Neural crest cell (in vitro differentiated cells): ENCODE data around the gene CYB5D1. TPM values are rescaled to one million over a fixed set of nuclear protein-coding genes. Genes with fewer than 3 reads are reported as not detected.
"Not testable (repeated sequence)": the region's sequence is repeated elsewhere in the genome, so short reads cannot be mapped to it uniquely, and the experiment has no call there.

Experiments used
- DNase-seq: peaks from one replicate; pipeline ENCODE4 v3.0.0; 2021; ENCODE audit warnings: low read depth, mixed read lengths, low spot score
- H3K27ac Mint-ChIP-seq: one replicate; pipeline ENCODE4 v1.8.0; 2021; ENCODE audit warnings: mild to moderate bottlenecking, mixed read lengths; ENCODE audit not compliant: unreplicated experiment
- H3K27me3 Mint-ChIP-seq: 2 replicates; pipeline ENCODE4 v1.8.0; 2021; ENCODE audit warnings: low read depth, mild to moderate bottlenecking, mixed read lengths
- H3K36me3 Mint-ChIP-seq: 2 replicates; pipeline ENCODE4 v1.8.0; 2021; ENCODE audit warnings: low read depth, mild to moderate bottlenecking, mixed read lengths
- H3K4me1 Mint-ChIP-seq: 2 replicates; pipeline ENCODE4 v1.8.0; 2021; ENCODE audit warnings: mixed read lengths
- H3K4me3 Mint-ChIP-seq: one replicate; pipeline ENCODE4 v1.8.0; 2021; ENCODE audit warnings: mild to moderate bottlenecking, mixed read lengths
- H3K9me3 Mint-ChIP-seq: 2 replicates; pipeline ENCODE4 v1.8.0; 2021; ENCODE audit warnings: mixed read lengths
- CTCF ChIP-seq: fragments of 200-600 bp; sonication (generic); conservative IDR thresholded peaks from 2 replicates; pipeline ENCODE4 v1.5.0; 2021; ENCODE audit warnings: antibody characterized with exemption, mild to moderate bottlenecking
- total RNA-seq: library from RNA; stranded (reverse); gene quantifications from 2 replicates; pipeline ENCODE4 v1.2.1, GENCODE V29; 2021

The CYB5D1 gene
- total RNA-seq, 1 donor from 2014 or later, result 12.7 TPM

- H3K27ac Mint-ChIP-seq, result no peak overlapping the region
- no peak for TF ChIP-seq CTCF
- no peak for DNase-seq
- no peaks in the 10 kb centered on the region for H3K9me3 Mint-ChIP-seq
- no peak overlapping the region for H3K4me3 Mint-ChIP-seq
- H3K27me3 Mint-ChIP-seq, result peaks cover 6% of the 10 kb centered on the region
- no peaks in the 10 kb centered on the region for H3K36me3 Mint-ChIP-seq
- peaks cover 4% of the 10 kb centered on the region for H3K4me1 Mint-ChIP-seq
These were observed 1.2 kb downstream of the CYB5D1 start for GRCh38 chr17:7859028-7859427.

DNA sequence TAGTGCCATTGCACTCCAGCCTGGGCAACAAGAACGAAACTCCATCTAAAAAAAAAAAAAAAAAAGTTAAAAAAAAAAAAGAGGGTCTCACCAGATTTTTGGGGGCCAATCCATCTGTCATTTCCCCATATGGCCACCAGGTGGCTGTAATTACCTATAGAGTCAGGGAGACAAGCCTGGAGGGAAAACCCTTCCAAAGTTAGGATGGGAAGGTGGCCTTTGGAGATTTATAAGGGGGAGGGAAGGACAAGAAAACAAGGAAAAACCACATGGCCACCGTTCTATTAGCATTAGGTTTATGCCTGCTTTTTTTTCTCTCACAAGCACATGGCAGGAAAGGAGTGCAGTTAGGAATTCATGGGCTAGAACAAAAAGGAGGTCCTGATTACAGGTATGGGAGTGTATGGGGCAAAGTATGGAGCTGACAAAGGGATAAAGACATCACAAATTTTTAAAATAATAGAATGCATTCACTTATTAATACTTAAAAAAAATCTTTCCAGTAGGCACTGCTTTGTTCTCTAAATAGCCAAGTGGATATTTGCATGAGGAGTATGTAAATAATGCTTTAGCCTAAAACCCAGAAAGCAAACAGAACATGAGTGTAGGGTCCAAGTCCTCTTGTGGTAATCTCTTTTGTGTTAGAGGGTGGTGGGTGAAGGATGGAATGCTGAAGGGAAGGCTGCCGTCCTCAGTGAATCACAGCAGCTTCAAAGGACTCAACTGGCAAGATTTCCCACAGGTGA, 5.1 kb downstream of the CYB5D1 start:
- Mint-ChIP-seq H3K27me3 (no peaks in the 10 kb centered on the region), H3K36me3 (peaks cover 15% of the 10 kb centered on the region), H3K4me3 (no peak overlapping the region), H3K9me3 (no peaks in the 10 kb centered on the region), H3K4me1 (peaks cover 4% of the 10 kb centered on the region), H3K27ac (no peak overlapping the region)
- peak; percentile 81 for TF ChIP-seq CTCF
- no peak for DNase-seq

GRCh38 chr17:7864384-7864783, 6.6 kb downstream of the CYB5D1 start:
- not testable (repeated sequence) for DNase-seq

DNA sequence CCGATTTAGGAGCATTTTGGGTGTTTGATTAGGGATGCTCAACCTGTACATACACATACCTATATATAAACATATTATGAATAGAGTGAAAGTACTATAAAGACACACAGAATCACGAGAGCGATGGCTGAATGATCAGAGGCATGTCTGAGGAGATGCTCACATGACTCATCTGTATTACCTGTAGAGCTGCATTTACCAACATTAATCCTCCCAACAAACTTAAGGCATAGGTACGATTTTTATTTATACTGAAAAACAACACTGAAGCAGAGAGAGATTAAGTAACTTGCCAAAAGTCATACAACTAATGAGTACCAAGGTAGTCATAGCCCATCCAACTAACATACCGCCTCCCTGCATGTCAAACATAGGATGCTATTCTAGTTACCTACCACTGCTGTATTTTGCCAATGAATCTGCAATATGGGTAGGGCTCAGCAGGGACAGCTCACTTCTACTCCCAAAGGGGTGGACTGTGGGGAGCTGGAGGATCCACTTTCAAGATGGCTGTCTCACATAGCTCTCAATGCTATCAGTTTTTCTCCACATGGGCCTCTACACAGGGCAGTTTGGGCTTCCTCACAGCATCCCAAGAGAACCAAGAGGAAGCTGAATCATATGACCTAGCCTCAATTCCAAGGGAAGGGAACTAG, 7.3 kb downstream of the CYB5D1 start:
- no peaks in the 10 kb centered on the region for H3K27me3 Mint-ChIP-seq
- peaks cover 4% of the 10 kb centered on the region for H3K4me1 Mint-ChIP-seq
- H3K27ac Mint-ChIP-seq, result no peak overlapping the region
- no peak overlapping the region for H3K4me3 Mint-ChIP-seq
- TF ChIP-seq CTCF, result no peak
- H3K9me3 Mint-ChIP-seq, result no peaks in the 10 kb centered on the region
- H3K36me3 Mint-ChIP-seq, result peaks cover 16% of the 10 kb centered on the region
- no peak for DNase-seq

More at GRCh38 chr17:7864384-7864783, 6.6 kb downstream of the CYB5D1 start:
- H3K4me3 Mint-ChIP-seq, H3K27me3 Mint-ChIP-seq, H3K4me1 Mint-ChIP-seq, H3K9me3 Mint-ChIP-seq, H3K27ac Mint-ChIP-seq: not testable (repeated sequence)
- peaks cover 16% of the 10 kb centered on the region for H3K36me3 Mint-ChIP-seq

GRCh38 chr17:7867881-7868329, 10.1 kb downstream of the CYB5D1 start:
- Mint-ChIP-seq H3K4me1 (peaks cover under 1% of the 10 kb centered on the region), H3K4me3 (no peak overlapping the region), H3K27ac (no peak overlapping the region), H3K9me3 (no peaks in the 10 kb centered on the region), H3K27me3 (no peaks in the 10 kb centered on the region), H3K36me3 (peaks cover 16% of the 10 kb centered on the region)
- TF ChIP-seq CTCF, result no peak
- DNase-seq, result no peak

GRCh38 chr17:7873051-7873450, 15.2 kb downstream of the CYB5D1 start:
- Mint-ChIP-seq H3K4me1 (no peaks in the 10 kb centered on the region), H3K27me3 (no peaks in the 10 kb centered on the region), H3K4me3 (no peak overlapping the region), H3K36me3 (peaks cover 12% of the 10 kb centered on the region), H3K9me3 (no peaks in the 10 kb centered on the region), H3K27ac (no peak overlapping the region)
- no peak for TF ChIP-seq CTCF
- no peak for DNase-seq
